Astrocyte (in vitro differentiated cells and primary cell): ENCODE results near the gene PPBP. TPM values are rescaled to one million over a fixed set of nuclear protein-coding genes. Genes with fewer than 3 reads are reported as not detected.

Source experiments
- DNase-seq: peaks from one replicate; pipeline ENCODE4 v3.0.0-alpha.2; 2010; ENCODE audit warnings: low read depth
- FAIRE-seq: peaks from 2 replicates; lab custom pipeline; 2011; peaks lifted over from hg19 to GRCh38; lab: Jason Lieb, UNC
- H2AFZ ChIP-seq: 2 replicates; pipeline ENCODE4 v1.6.0; 2012; ENCODE audit warnings: low read depth, low read length, inconsistent platforms
- H3K27ac ChIP-seq: 2 replicates; pipeline ENCODE4 v1.5.1; 2011; ENCODE audit warnings: low read depth, low read length, inconsistent platforms
- H3K27me3 ChIP-seq: 2 replicates; pipeline ENCODE4 v1.6.0; 2011; ENCODE audit warnings: low read length, inconsistent platforms; ENCODE audit not compliant: insufficient read depth
- H3K36me3 ChIP-seq: 2 replicates; pipeline ENCODE4 v1.5.1; 2011; ENCODE audit warnings: low read length, inconsistent platforms; ENCODE audit not compliant: insufficient read depth
- H3K4me1 ChIP-seq: 2 replicates; pipeline ENCODE4 v1.5.1; 2011; ENCODE audit warnings: low read length, inconsistent platforms; ENCODE audit not compliant: insufficient read depth
- H3K4me2 ChIP-seq: 2 replicates; pipeline ENCODE4 v1.6.0; 2012; ENCODE audit warnings: low read length, inconsistent platforms
- H3K4me3 ChIP-seq: 2 replicates; pipeline ENCODE4 v1.5.1; 2011; ENCODE audit warnings: low read depth, mild to moderate bottlenecking, low read length, inconsistent platforms; ENCODE audit not compliant: insufficient read depth
- H3K79me2 ChIP-seq: 2 replicates; pipeline ENCODE4 v1.6.0; 2012; ENCODE audit warnings: mild to moderate bottlenecking, low read length, inconsistent platforms; ENCODE audit not compliant: insufficient read depth
- H3K9ac ChIP-seq: 2 replicates; pipeline ENCODE4 v1.6.0; 2012; ENCODE audit warnings: mild to moderate bottlenecking, low read length, inconsistent platforms
- H3K9me3 ChIP-seq: 2 replicates; pipeline ENCODE4 v1.5.1; 2012; ENCODE audit warnings: low read depth, mild to moderate bottlenecking, low read length, inconsistent platforms; ENCODE audit not compliant: insufficient read depth
- H4K20me1 ChIP-seq: 2 replicates; pipeline ENCODE4 v1.6.0; 2012; ENCODE audit warnings: low read length, inconsistent platforms; ENCODE audit not compliant: insufficient read depth
- H3K27ac Mint-ChIP-seq: one replicate; pipeline ENCODE4 v1.8.0; 2021; ENCODE audit warnings: mild to moderate bottlenecking, mixed read lengths; ENCODE audit not compliant: unreplicated experiment
- H3K27me3 Mint-ChIP-seq: one replicate; pipeline ENCODE4 v1.8.0; 2021; ENCODE audit warnings: low read depth, mixed read lengths; ENCODE audit not compliant: unreplicated experiment
- H3K36me3 Mint-ChIP-seq: one replicate; pipeline ENCODE4 v1.8.0; 2021; ENCODE audit warnings: low read depth, mixed read lengths; ENCODE audit not compliant: unreplicated experiment
- H3K4me1 Mint-ChIP-seq: one replicate; pipeline ENCODE4 v1.8.0; 2021; ENCODE audit warnings: low read depth, mixed read lengths; ENCODE audit not compliant: unreplicated experiment
- H3K4me3 Mint-ChIP-seq: one replicate; pipeline ENCODE4 v1.8.0; 2021; ENCODE audit warnings: mild to moderate bottlenecking, moderate library complexity, mixed read lengths; ENCODE audit not compliant: unreplicated experiment
- H3K9me3 Mint-ChIP-seq: one replicate; pipeline ENCODE4 v1.8.0; 2021; ENCODE audit warnings: mild to moderate bottlenecking, mixed read lengths; ENCODE audit not compliant: unreplicated experiment
- CTCF ChIP-seq: IDR thresholded peaks from 2 replicates; pipeline ENCODE4 v1.5.1; 2011; ENCODE audit warnings: low read depth, mild to moderate bottlenecking, inconsistent platforms, low read length, moderate library complexity; ENCODE audit not compliant: insufficient read depth
- EZH2 ChIP-seq: IDR thresholded peaks from 2 replicates; pipeline ENCODE4 v1.6.1; 2012; ENCODE audit warnings: mild to moderate bottlenecking, low read length, inconsistent platforms; ENCODE audit not compliant: insufficient read depth
- total RNA-seq: library from RNA; stranded (reverse); gene quantifications from 2 replicates; pipeline ENCODE4 v1.2.1, GENCODE V29; 2021

The PPBP gene
- total RNA-seq, 1 donor from 2014 or later: not detected

GRCh38 chr4:73948990-73949706 is 38.8 kb downstream of the PPBP start:
- no peak overlapping the region for H3K27ac ChIP-seq
- H3K27ac Mint-ChIP-seq: no peak overlapping the region
- TF ChIP-seq EZH2 (no peak), CTCF (no peak)
- H3K4me1 ChIP-seq: peaks cover 3% of the 10 kb centered on the region
- peaks cover 3% of the 10 kb centered on the region for H3K9me3 Mint-ChIP-seq
- no peak overlapping the region for H3K4me3 ChIP-seq
- no peak overlapping the region for H2AFZ ChIP-seq
- no peak overlapping the region for H3K4me2 ChIP-seq
- no peak overlapping the region for H3K9ac ChIP-seq
- no peaks in the 10 kb centered on the region for H3K36me3 ChIP-seq
- H3K79me2 ChIP-seq: no peaks in the 10 kb centered on the region
- H3K36me3 Mint-ChIP-seq: no peaks in the 10 kb centered on the region
- FAIRE-seq: no peak
- no peaks in the 10 kb centered on the region for H3K9me3 ChIP-seq
- H3K4me1 Mint-ChIP-seq: no peaks in the 10 kb centered on the region
- no peak for DNase-seq
- peaks cover 22% of the 10 kb centered on the region for H3K27me3 Mint-ChIP-seq
- peaks cover 6% of the 10 kb centered on the region for H3K27me3 ChIP-seq
- no peaks in the 10 kb centered on the region for H4K20me1 ChIP-seq
- H3K4me3 Mint-ChIP-seq: no peak overlapping the region

- Mint-ChIP-seq H3K27me3 (peaks cover 28% of the 10 kb centered on the region), H3K4me3 (no peak overlapping the region), H3K9me3 (no peaks in the 10 kb centered on the region), H3K4me1 (no peaks in the 10 kb centered on the region), H3K27ac (no peak overlapping the region), H3K36me3 (no peaks in the 10 kb centered on the region)
- peaks cover 3% of the 10 kb centered on the region for H3K4me1 ChIP-seq
- H3K79me2 ChIP-seq: no peaks in the 10 kb centered on the region
- no peak for TF ChIP-seq EZH2
- TF ChIP-seq CTCF: no peak
- H3K36me3 ChIP-seq: no peaks in the 10 kb centered on the region
- H3K9me3 ChIP-seq: no peaks in the 10 kb centered on the region
- no peak overlapping the region for H3K4me2 ChIP-seq
- H4K20me1 ChIP-seq: no peaks in the 10 kb centered on the region
- no peak overlapping the region for H3K9ac ChIP-seq
- H2AFZ ChIP-seq: no peak overlapping the region
- no peak for DNase-seq
- H3K27me3 ChIP-seq: peaks cover 13% of the 10 kb centered on the region
- no peak overlapping the region for H3K27ac ChIP-seq
- no peak for FAIRE-seq
- no peak overlapping the region for H3K4me3 ChIP-seq
Observed at GRCh38 chr4:73948291-73948690, 39.7 kb downstream of the PPBP start.

GRCh38 chr4:73947239-73947985 is 40.6 kb downstream of the PPBP start:
- Histone ChIP-seq H3K4me3 (no peak overlapping the region), H3K27ac (no peak overlapping the region), H3K9ac (no peak overlapping the region), H3K36me3 (no peaks in the 10 kb centered on the region), H2AFZ (no peak overlapping the region), H3K4me1 (peaks cover 3% of the 10 kb centered on the region), H4K20me1 (no peaks in the 10 kb centered on the region), H3K9me3 (no peaks in the 10 kb centered on the region), H3K27me3 (peaks cover 19% of the 10 kb centered on the region), H3K79me2 (no peaks in the 10 kb centered on the region), H3K4me2 (no peak overlapping the region)
- DNase-seq (no peak), FAIRE-seq (no peak)
- H3K36me3 Mint-ChIP-seq: no peaks in the 10 kb centered on the region
- H3K4me1 Mint-ChIP-seq: no peaks in the 10 kb centered on the region
- H3K9me3 Mint-ChIP-seq: no peaks in the 10 kb centered on the region
- TF ChIP-seq CTCF (no peak), EZH2 (no peak)
- H3K27ac Mint-ChIP-seq: no peak overlapping the region
- H3K4me3 Mint-ChIP-seq: no peak overlapping the region
- peaks cover 35% of the 10 kb centered on the region for H3K27me3 Mint-ChIP-seq
